GM12873 (cell line): ENCODE data around the gene POLR3C.

Source experiments
- CTCF ChIP-seq: IDR thresholded peaks from 2 replicates; pipeline ENCODE4 v1.5.1; 2012; ENCODE audit warnings: low read depth, mild to moderate bottlenecking, moderate library complexity, low read length, control low read depth; ENCODE audit not compliant: insufficient read depth; ENCODE audit errors: missing control alignments

The POLR3C gene

GRCh38 chr1:145871994-145872924, 48.3 kb downstream of the POLR3C start:
- TF ChIP-seq CTCF: no peak

- no peak for TF ChIP-seq CTCF
Measured at GRCh38 chr1:145874646-145875045, 50.6 kb downstream of the POLR3C start.

- no peak for TF ChIP-seq CTCF
Measured at GRCh38 chr1:145877923-145878486, 54.0 kb downstream of the POLR3C start.

GRCh38 chr1:145878724-145879123, 54.7 kb downstream of the POLR3C start:
- TF ChIP-seq CTCF: no peak

- no peak for TF ChIP-seq CTCF
Measured at GRCh38 chr1:145879775-145880174, 55.8 kb downstream of the POLR3C start.

GRCh38 chr1:145884675-145885074, 60.7 kb downstream of the POLR3C start:
- no peak for TF ChIP-seq CTCF

GRCh38 chr1:145885738-145886287, 61.8 kb downstream of the POLR3C start, which contains the start of gene ANKRD35:
ANKRD35 (minus strand) TSS chr1:145885866; CDS start chr1:145885758, 108 bp downstream.
- no peak for TF ChIP-seq CTCF
